GM12878 (cell line): Measurements from ENCODE around the gene SLC5A10. TPM values are rescaled to one million over a fixed set of nuclear protein-coding genes. Genes with fewer than 3 reads are reported as not detected.
A peak's percentile ranks its signal among the peaks of the same experiment; 100 is the strongest.

Experiments
- ATAC-seq: fragments of 200-7000 bp; cut with Tn5 transposase; 3 replicates; pipeline ENCODE4 v1.9.1; 2020; ENCODE audit warnings: mild to moderate bottlenecking, moderate library complexity
- BruUV-seq: library from RNA; stranded (reverse); fragments of 400-500 nt; replicated peaks from 2 replicates; lab custom pipeline; 2021; lab: Mats Ljungman, UMichigan
- CTCF ChIA-PET: fragments of 300-600 bp; sonication (Branson Sonifier 250); formaldehyde crosslinking; extraction: SDS; loops from one replicate; lab custom pipeline; 2021; ENCODE audit warnings: inconsistent platforms; lab: Yijun Ruan, JAX
- POLR2A ChIA-PET: fragments of 350-600 bp; formaldehyde crosslinking; extraction: SDS; loops from one replicate; lab custom pipeline; 2021; ENCODE audit warnings: inconsistent platforms; lab: Charles Lee
- RAD21 ChIA-PET: fragments of 300-600 bp; sonication (Branson Sonifier 250); formaldehyde crosslinking; loops from one replicate; lab custom pipeline; 2023; ENCODE audit warnings: antibody characterized with exemption; ENCODE audit not compliant: unreplicated experiment; lab: Charles Lee
- SMC1A ChIA-PET: fragments of 300-600 bp; sonication (Branson Sonifier 250); formaldehyde crosslinking; loops from one replicate; lab custom pipeline; 2023; ENCODE audit not compliant: unreplicated experiment, uncharacterized antibody; lab: Charles Lee
- DNase-seq: peaks from one replicate; pipeline ENCODE4 v3.0.0-alpha.2; 2011; ENCODE audit warnings: low read depth, low spot score
- FAIRE-seq: peaks from 3 replicates; lab custom pipeline; 2011; peaks lifted over from hg19 to GRCh38; lab: Jason Lieb, UNC
- H2AFZ ChIP-seq: 2 replicates; pipeline ENCODE4 v1.6.0; 2011; ENCODE audit warnings: low read depth, low read length, control low read depth; ENCODE audit not compliant: control insufficient read depth
- H3K27ac ChIP-seq: 2 replicates; pipeline ENCODE4 v1.5.1; 2011; ENCODE audit warnings: control low read depth; ENCODE audit not compliant: control insufficient read depth, insufficient read depth
- H3K27me3 ChIP-seq, 2 experiments: replicated peaks in 1 of 2; 2 replicates each; pipeline versions ENCODE4 v1.6.0 to v1.6.1; 2011; ENCODE audit warnings: low read length in 1 of 2; ENCODE audit not compliant: control insufficient read depth in 2 of 2, insufficient read depth in 2 of 2
- H3K36me3 ChIP-seq, 2 experiments: 2 replicates each; pipeline ENCODE4 v1.5.1; 2011; ENCODE audit warnings: low read length in 1 of 2; ENCODE audit not compliant: control insufficient read depth in 2 of 2, insufficient read depth in 2 of 2
- H3K4me1 ChIP-seq: 2 replicates; pipeline ENCODE4 v1.6.1; 2011; ENCODE audit warnings: mild to moderate bottlenecking, low read length, moderate library complexity, mixed read lengths; ENCODE audit not compliant: control insufficient read depth, insufficient read depth
- H3K4me2 ChIP-seq: 2 replicates; pipeline ENCODE4 v1.6.0; 2011; ENCODE audit warnings: control low read depth; ENCODE audit not compliant: control insufficient read depth, insufficient read depth
- H3K4me3 ChIP-seq: fragments of 200-600 bp; sonication (generic); 2 replicates; pipeline ENCODE4 v1.5.1; 2016
- H3K79me2 ChIP-seq: 2 replicates; pipeline ENCODE4 v1.6.0; 2011; ENCODE audit warnings: low read length; ENCODE audit not compliant: control insufficient read depth, insufficient read depth
- H3K9ac ChIP-seq: 2 replicates; pipeline ENCODE4 v1.8.0; 2011; ENCODE audit warnings: low read length, control low read depth, mixed read lengths; ENCODE audit not compliant: control insufficient read depth, insufficient read depth
- H3K9me3 ChIP-seq: replicated peaks from 3 replicates; pipeline ENCODE4 v1.5.1; 2011; ENCODE audit warnings: mild to moderate bottlenecking, low read length; ENCODE audit not compliant: control insufficient read depth, insufficient read depth
- H4K20me1 ChIP-seq: 2 replicates; pipeline ENCODE4 v1.6.0; 2011; ENCODE audit not compliant: control insufficient read depth, insufficient read depth
- BCL3 ChIP-seq: IDR thresholded peaks from 2 replicates; pipeline ENCODE4 v1.6.1; 2011; ENCODE audit warnings: borderline replicate concordance, low read depth, mild to moderate bottlenecking, moderate library complexity, low read length; ENCODE audit not compliant: insufficient read depth, poor library complexity, severe bottlenecking
- PKNOX1 ChIP-seq: fragments of 450-650 bp; IDR thresholded peaks from 2 replicates; pipeline ENCODE4 v1.6.1; 2016; ENCODE audit warnings: mild to moderate bottlenecking
- POLR2A ChIP-seq: IDR thresholded peaks from 2 replicates; pipeline ENCODE4 v1.6.1; 2011; ENCODE audit warnings: low read depth, mild to moderate bottlenecking, low read length
- POU2F2 ChIP-seq: IDR thresholded peaks from 3 replicates; pipeline ENCODE4 v1.6.1; 2011; ENCODE audit warnings: low read depth, mild to moderate bottlenecking, low read length, borderline replicate concordance
- TCF7 ChIP-seq: IDR thresholded peaks from 2 replicates; pipeline ENCODE4 v1.6.1; 2014; ENCODE audit warnings: antibody characterized with exemption, borderline replicate concordance
- ZNF384 ChIP-seq: IDR thresholded peaks from 2 replicates; pipeline ENCODE4 v1.6.1; 2012; ENCODE audit warnings: low read depth, mild to moderate bottlenecking, low read length, improper control_type of control experiment, borderline replicate concordance
- WGBS: methylation state at CpG from one replicate; pipeline ENCODE4 v1.1.6; 2016; ENCODE audit warnings: low lambda C conversion rate; ENCODE audit not compliant: insufficient replicate concordance, insufficient coverage; ENCODE audit errors: missing lambda C conversion rate; 5-methylcytosine and 5-hydroxymethylcytosine counted together
- in situ Hi-C: fragments of 300-500 bp; cut with MboI; formaldehyde crosslinking; loops from 9 replicates; pipeline ENCODE4 v1.14.3; 2018; ENCODE audit warnings: mixed read lengths
- intact Hi-C: fragments of 100-400 bp; cut with micrococcal nuclease; formaldehyde crosslinking; loops from one replicate; pipeline ENCODE4 v1.14.2; 2022; ENCODE audit not compliant: unreplicated experiment
- polyA plus RNA-seq, 11 experiments: library from polyadenylated mRNA; depleted of rRNA in 4 of 11; unstranded in 6 of 11; stranded (reverse) in 5 of 11; fragments of >200 nt; fragmentation: Nextera tagmentation in 4 of 11; fragmentation: Illumina TruSeq in 1 of 11; extraction: Ambion mirVana in 4 of 11; extraction: Trizol in 1 of 11; gene quantifications; 1 replicate in 1 of 11; 2 replicates in 10 of 11; pipeline versions ENCODE4 v1.2.1 to v1.2.3, GENCODE V29; 2011 to 2016; ENCODE audit warnings: inconsistent platforms in 2 of 11, missing spikeins in 2 of 11, low read depth in 1 of 11
- total RNA-seq, 4 experiments: library from RNA; depleted of rRNA in 3 of 4; stranded (reverse); fragments of >200 nt in 3 of 4; fragmentation: Illumina TruSeq in 1 of 4; extraction: Trizol in 1 of 4; gene quantifications; 2 replicates each; pipeline versions ENCODE4 v1.2.1 to v1.2.3, GENCODE V29; 2013 to 2021

The SLC5A10 gene
- total and polyA plus RNA-seq, 10 of the 15 experiments (the other 5 are each of a cell fraction or from before 2014, with no cell fraction given): under 0.01 to 0.18 (median 0.07) TPM; not detected in 4

GRCh38 chr17:18925187-18925586 is 26.8 kb upstream of the SLC5A10 start:
- Histone ChIP-seq H3K9me3 (no peaks in the 10 kb centered on the region), H3K27ac (no peak overlapping the region), H3K4me3 (no peak overlapping the region), H3K36me3 (peaks cover 18 to 22% of the 10 kb centered on the region in 2 experiments), H3K27me3 (no peaks in the 10 kb centered on the region), H4K20me1 (no peaks in the 10 kb centered on the region), H3K4me1 (peaks cover 19% of the 10 kb centered on the region), H3K4me2 (no peak overlapping the region), H3K9ac (no peak overlapping the region), H3K79me2 (peaks cover 14% of the 10 kb centered on the region), H2AFZ (no peak overlapping the region)
- POLR2A ChIA-PET: interaction anchor here (1.3 to 3.2 kb wide), 2 partner anchors 16 to 67 kb away, joined by 11 to 18 read pairs; partner anchors contain the start of gene PRPSAP2
- WGBS: 71% methylated on average over 1 of the region's 1 CpG
- SMC1A ChIA-PET: interaction anchor here (0.7 to 2.1 kb wide), 7 partner anchors 13 to 66 kb away, joined by 3 to 6 read pairs (median 4); no protein-coding TSS in a partner anchor
- RAD21 ChIA-PET: interaction anchor here (1.1 to 3.9 kb wide), 2 partner anchors 24 to 66 kb away, joined by 3 to 28 read pairs; partner anchors contain the start of gene PRPSAP2
- FAIRE-seq (no peak), DNase-seq (no peak), ATAC-seq (no peak)
- CTCF ChIA-PET: interaction anchor here (2.4 kb wide), 1 partner anchor 36 kb away, joined by 13 read pairs; no protein-coding TSS in a partner anchor
- TF ChIP-seq POU2F2 (0 out of 3 replicates have a peak, but pooled peaks have one; percentile 22), POLR2A (no peak), ZNF384 (0 out of 2 replicates have a peak, but pooled peaks have one; percentile 21), PKNOX1 (0 out of 2 replicates have a peak, but pooled peaks have one; percentile 29), BCL3 (no peak), TCF7 (peak; percentile 29; the same call in 1 of the 2 replicates)
- intact Hi-C loops: no loop called here
- in situ Hi-C loops: no loop called here
- BruUV-seq: no TSS peak
